Measurements from ENCODE around the gene CFAP97D1.

CFAP97D1 gene

DNA sequence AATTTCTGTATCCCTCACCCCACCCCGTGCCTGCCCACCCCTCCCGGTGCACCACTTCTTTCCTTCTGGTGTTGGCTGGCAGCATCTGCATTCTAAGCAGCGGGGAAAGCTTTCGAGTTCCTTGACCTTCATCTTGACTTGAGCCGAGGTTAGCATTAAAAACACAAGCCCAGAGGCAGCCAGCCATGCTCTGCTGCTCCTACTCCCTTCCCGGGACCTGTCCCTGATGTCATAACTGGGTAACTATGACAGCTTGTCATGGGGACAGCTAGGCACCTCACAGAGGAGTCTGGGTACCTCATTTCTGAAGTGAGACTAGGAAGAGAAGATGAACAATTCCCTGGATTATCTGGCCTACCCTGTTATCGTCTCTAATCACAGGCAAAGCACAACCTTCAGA lies at the start of gene CFAP97D1:
Gene CFAP97D1 (plus strand): TSS at position 301 of the 400 bp plus-strand sequence. CDS start 28 bp downstream, at position 329.
- DNase-seq = no peak

DNA sequence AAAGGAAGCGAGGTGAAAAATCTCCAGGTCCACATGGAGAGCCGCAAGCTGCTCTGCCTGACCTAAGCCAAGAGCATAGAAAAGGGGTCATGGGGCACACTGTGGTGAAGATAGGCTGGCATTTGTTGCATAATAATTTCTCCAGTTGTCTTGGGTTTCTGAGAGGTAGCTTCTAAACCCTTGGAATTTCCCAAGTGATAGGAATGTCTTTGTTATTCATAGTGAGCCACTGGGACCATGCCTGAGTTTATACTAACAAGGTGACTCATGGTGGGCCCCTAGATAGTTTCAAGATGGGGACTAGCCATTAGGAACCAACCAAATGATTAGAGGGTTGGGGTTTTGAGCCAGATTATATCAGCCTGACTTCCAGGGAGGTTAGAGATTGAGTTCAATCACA lies 47.3 kb upstream of the CFAP97D1 start:
- DNase-seq = no peak

DNA sequence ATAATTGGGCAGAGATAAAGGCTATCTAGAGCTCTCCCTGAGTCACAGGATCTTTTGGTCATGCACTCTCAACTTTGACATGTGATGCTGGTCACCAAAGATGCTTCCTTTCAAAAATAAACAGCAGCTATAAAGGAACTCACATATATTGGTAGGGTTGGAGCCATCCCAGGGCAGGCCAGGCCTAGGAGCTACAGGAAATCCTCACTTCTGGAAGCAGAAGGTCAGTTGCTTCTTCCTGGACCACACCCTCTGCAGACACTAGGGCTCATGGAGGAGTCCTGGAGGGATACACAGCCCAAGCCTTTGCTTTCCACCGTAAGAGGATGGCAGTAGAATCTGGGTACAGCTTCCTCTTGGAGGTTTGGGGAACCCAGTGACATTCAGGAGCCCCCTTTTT lies 46.3 kb upstream of the CFAP97D1 start:
- DNase-seq = no peak

DNA sequence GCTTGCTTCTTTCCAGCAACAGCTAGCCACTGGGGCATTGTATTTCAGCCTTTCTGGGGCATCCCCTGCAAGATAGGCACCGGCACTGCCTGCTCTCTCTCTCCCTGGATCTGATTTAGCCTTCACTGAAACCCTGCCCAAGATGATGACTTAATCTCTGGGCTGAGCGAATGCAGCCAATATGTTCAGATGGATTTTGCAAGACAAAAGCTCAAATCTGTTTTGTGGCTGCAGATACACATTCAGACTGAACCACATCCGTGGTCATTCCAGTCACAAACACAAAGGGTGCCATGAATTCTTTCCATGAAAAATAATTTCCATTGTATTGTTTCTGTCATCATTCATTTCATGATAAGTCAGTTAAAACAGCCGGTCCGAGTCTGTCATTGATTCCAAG lies 45.9 kb upstream of the CFAP97D1 start:
- no peak for DNase-seq

DNA sequence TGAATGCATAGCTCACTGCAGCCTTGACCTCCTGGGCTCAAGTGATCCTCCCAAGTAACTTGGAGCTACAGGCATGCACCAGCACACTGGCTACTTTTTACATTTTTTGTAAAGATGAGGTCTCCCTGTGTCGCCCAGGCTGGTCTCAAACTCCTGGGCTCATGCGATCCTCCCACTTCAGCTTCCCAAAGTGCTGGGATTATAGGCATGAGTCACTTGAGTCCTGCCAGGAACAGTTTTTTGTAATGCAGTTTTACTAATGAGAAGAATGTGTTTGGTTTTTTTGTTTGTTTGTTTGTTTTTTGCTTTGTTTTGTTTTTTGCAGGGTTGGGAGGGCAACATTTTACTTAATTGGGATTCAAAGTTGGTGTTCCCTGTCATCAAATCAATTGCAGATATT lies 43.8 kb upstream of the CFAP97D1 start:
- DNase-seq = no peak

DNA sequence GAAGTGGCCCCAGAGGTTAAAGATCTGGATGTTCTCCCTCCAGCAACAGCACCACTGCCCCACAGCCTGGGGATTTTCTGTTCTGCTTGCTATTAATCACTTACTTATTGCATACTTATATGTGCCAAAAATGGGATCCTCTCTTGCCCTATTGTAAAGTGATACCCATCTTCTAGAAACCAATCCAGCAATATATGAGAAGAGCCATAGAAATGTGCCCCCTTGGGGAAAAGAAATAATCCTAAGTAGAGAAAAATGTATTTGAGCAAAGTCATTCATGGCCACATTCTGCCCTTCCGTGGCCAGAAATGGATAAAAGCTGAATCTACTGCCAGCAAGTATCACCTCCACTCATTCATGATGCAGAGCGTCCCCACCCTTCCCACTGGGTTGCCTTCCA lies 42.5 kb upstream of the CFAP97D1 start:
- no peak for DNase-seq

DNA sequence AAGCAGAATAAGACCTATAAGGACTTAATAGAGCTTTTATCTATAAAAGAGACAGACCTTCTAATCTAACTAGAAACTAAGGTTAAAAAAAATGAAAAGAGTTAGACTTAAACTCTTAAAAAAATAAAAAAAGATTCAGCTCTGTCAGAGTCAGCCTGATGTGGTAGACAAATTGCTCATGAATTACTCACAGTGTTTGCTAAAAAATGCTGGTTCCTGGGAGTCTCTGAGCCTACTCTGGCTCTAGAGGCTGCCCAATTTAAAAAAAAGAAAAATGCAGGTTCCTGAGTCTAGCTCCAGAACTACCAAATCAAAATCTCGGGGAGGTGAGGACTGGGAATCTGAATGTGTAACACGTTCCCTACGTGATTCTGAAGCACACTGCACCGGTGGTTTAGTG lies 39.7 kb upstream of the CFAP97D1 start:
- DNase-seq = no peak

DNA sequence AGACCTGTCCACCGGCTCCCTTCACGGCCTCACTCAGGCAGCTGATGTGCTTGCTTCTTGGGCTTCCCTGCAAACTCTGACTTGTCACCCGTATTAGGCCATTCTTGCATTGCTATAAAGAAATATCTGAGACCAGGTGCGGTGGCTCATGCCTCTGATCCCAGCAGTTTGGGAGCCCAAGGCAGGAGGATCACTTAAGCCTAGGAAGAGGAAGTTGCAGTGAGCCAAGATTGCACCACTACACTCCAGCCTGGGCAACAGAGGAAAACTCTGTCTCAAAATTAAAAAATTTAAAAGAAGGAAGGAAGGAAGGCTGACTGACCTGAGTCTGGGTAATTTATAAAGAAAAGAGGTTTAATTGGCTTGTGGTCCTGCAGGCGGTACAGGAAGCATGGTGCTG lies 38.6 kb upstream of the CFAP97D1 start:
- no peak for DNase-seq

DNA sequence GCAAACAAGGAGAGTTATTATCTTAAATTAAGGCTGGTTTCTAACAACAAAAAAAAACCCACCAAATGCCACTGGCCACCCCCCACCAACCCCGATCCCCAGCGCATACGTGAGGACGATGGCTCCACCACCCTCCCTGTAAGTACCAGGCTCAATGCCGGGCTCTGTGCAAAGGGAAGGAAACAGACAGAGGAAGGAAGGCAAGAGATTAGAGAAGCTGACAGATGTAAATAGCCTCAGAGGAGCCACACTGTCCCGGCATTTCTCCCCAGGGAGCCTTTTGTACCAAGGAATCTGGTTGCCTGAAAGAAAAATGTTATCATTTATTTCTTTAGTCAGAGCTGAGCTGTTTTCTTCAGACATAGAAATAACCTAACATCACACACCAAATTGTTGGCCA lies 34.7 kb upstream of the CFAP97D1 start:
- no peak for DNase-seq

DNA sequence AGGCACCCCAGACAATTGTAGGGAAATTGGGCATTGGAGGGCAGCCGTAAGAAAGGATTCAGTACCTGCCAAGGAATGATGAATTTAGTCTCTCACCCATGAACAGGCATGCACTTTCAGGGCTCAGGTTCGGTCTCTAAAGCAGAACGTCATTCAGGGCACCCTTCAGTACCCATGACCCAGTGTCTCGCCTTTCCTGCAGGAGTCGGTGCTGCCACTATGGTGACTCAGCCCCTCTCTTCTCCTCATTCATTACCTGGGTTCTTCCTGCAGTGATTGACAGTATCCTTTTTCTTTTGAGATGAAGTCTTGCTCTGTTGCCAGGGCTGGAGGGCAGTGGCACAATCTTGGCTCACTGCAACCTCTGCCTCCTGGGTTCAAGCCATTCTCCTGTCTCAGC lies 30.1 kb upstream of the CFAP97D1 start:
- no peak for DNase-seq

DNA sequence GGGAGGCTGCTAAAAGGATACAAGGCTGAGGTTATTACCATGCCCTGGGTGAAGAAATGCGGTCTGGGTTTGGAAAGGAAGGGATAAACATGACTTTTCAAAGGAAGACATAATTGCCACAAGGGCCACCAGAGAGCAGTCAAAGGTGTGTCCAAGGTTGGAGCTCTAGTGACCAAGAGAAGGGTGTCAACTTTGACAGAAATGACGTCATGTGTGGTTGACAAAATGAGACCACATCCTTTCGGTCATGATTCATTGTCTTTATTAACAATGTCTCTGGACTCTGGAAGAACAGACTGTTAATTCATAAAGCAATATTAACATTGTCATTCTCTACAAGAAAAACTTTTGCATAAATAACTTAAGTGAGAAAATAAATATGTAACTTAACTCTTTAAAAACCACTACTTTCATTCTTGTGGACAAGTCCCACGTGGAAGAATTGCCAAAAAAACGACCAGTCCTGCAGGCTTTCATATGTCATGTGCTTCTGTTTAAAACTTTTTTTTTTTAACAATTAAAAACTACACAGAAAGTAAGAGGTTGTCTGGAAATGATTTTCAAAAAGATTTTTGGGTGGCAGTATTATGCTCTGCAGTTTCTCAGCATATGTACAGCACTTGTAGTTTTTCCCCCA lies 26.6 kb upstream of the CFAP97D1 start:
- DNase-seq = no peak

DNA sequence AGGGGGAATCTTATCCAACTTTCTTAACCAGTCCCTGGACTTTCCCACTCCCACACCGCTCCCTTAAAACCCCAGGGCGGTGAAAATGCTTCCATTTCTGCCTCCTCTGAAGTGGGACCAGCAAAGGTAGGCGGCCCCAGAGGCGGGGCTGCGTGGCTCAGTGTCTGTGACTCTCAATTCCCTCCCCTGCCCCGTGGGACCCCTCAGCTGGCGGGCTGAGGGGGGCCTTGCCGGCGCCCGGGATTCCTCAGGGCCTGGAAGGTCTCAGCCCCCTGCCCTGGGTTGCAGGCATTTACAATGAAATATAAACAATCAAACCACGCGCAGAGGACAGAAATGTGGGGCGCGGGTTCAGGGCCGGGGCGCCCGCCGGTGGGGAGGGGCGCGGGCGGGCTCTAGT lies 25.3 kb upstream of the CFAP97D1 start:
- DNase-seq = no peak

DNA sequence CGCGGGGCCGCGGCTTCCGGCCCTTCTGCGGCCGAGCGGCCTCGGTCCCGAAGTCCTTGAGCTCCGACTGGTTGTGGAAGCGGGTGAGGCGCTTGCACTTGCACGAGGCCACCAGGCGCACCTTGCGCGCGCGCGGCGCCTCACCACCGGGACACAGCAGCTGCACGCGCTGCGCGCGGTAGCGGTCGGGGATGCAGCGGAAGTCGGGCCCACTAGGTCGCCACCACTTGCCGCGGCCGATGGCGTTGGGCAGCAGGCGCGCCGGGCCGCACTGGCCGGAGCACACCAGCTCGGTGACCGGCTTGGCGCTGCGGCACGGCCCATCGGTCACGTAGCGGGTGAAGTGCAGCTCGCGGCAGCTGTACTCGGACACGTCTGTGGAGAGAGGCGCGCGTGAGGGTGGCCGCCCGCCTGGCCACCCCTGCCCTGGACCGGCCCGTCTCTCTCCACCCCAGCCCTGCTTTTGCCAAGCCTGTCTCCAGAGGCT lies 24.8 kb upstream of the CFAP97D1 start:
- peak; percentile 37 for DNase-seq

DNA sequence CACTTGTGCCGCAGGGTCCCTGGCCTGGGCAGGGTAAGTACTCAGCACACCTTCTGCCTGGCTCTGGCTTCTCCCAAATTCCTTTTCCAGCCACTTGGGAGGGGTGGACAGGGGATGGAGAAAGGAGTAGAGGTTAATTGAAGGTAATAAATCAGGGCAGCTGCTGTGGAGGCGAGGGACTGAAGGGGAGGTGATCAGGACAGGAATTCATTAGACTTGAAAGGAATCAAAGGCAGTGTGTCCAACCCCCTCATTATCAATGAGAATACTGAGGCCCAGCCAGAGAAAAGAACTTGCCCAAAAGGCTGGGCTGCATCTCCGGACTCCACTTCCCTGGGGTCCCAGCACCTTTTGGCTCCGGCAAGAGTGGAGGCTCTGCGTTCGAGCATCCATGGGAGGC lies 24.0 kb upstream of the CFAP97D1 start:
- no peak for DNase-seq

DNA sequence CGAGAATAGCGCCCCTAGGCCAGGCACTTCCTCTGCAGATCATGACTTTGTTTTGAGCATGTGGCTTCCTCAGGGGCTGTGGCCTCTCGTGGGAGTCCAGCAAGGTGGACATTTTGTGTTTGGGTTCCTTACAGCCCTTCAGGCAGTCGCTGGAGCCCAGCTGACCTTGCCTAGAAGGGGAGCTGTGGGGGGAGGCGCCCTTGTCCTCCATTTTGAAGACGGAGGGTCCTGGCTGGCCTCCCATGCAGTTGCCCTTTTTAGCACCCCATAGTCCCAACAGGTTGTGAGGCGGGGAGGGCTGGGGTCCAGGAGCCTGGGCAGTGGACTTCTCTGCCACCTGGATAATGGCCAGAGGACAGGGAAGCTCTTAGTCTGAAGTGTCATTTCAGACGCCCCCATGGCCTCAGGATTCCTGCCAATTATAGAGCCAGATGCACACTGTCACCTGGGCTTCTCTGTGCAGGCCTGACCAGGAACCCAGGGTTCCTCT lies 23.0 kb upstream of the CFAP97D1 start:
- DNase-seq = no peak

DNA sequence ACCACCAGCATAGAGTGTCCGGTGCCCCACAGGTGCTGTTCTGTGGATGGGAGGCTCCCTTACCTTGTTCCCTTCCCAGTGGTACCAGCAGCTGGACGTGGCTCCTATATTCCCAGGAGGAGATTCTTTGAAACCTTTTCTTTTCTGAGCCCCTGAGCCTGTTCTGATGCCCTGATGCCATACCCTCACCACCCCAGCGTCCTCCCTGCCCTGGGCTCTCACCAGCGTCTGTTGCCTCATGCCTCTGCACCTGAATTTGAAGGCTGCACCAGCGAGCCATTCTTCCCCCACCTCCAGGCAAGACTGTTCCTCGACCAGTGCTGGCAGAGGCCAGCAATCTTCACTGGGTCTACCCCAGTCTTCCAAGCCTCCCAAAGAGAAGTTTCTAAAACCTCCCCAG lies 22.1 kb upstream of the CFAP97D1 start:
- no peak for DNase-seq

DNA sequence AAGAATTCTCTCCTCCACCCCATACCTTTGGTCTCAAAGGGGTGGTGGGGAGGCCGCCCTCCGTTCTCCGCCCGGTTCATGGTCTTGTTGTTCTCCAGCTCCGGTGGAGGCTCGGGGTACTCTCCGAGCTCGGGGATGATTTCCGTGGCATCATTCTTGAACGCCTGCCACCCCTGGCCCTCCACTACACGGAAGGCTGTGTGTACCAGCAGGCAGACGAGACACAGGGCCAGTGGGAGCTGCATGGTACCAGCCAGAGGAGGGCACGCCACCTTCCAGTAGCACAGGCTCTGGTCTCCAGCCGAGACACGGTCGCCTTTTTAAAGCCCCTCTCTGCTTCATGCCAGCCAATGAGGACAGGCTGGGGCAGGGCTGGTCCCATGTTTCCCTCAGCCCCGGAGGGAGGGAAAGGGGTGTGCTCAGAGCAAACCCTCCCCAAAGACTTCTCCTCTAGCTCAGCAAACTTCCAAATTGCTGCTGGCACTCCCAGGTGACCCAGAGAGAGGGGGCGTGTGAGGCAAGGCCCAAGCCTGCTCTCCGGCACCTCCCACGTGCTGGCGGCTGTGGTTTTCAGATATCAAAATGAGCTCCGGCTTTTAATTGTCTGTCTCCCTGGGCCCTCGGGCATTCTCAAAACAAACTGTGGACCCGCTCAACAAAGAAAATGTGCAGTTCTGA lies 21.6 kb upstream of the CFAP97D1 start, which contains the start of gene SOST:
Gene SOST (minus strand): TSS at position 295 of the 678 bp plus-strand sequence. CDS start 50 bp downstream, at position 245.
- no peak for DNase-seq

DNA sequence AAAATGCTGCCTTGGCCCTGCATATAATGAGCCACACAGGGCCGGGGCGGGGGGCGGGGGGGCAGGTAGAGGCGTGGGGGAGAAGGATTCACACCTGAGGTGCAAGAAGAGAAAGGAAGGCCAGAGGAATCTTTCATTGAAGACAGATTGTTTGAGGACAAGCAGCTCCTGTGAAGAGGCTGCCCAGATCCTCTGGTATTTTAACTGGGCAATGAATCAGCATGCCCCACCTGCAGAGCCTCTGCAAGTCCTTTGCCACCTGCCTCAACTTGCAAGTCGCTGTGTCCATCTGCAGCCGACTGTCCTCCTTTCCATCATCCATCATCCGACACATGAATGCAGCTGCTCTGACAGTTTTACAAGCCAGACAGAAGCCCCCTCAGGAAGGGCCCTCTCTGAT lies 20.4 kb upstream of the CFAP97D1 start:
- DNase-seq = no peak

DNA sequence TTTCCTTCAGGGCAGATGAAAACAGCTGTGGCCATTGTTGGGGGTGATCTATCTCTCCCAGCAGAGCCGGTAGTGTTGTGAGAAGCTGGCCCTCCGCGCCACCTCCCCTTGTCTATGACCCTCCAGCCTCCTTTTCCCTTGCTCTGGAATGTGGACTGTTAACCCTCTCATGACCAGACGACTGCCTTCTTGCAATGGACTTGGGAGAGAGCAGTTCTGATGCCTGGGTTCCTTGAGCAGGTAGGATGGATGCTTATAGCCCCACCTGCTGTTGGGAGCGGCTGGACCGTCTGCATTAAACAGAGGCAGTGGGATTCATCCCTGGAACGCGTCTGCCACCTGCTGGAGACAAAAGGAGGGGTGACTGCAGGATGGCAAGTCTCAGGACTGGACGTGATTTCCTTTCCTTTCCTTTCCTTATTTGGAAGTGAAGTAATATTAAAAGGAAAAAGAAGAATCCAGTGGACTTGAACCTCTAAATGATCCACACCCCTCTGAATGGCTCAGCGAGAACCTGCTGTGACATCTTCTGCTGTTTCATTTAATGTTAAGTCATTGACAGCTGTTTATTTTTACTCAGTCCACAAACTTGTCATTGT lies 19.9 kb upstream of the CFAP97D1 start:
- DNase-seq = peak; percentile 94

DNA sequence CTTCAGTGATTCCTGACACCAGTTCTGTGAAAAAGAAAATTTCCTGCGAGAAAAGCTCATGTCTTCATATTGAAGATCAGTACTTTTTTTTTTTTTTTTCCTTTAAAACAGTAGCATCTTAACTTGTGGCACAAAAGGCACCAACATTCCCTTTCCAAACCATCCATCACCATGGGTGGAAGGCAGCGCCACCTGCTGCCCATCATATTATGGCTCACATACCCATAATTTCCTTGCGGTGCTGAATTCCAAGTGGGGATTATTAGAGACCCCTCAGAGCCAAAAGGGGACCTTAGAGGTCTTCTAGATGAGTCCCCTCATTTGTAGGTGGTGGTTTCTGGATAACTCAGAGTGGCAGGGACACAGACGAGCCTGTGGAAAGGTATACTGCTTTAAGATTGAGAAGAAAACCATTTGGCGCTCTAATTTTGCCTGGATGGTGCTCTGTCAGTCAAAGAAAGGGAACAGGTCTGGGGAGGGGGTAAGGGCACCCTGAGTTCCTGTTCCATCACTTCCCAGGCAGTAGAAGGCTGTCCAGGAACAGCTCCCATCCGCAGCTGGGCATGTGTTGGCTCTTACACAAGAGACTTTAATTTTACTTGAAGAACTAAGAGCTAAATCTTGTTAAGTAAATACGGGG lies 13.7 kb upstream of the CFAP97D1 start:
- DNase-seq = peak; percentile 55

DNA sequence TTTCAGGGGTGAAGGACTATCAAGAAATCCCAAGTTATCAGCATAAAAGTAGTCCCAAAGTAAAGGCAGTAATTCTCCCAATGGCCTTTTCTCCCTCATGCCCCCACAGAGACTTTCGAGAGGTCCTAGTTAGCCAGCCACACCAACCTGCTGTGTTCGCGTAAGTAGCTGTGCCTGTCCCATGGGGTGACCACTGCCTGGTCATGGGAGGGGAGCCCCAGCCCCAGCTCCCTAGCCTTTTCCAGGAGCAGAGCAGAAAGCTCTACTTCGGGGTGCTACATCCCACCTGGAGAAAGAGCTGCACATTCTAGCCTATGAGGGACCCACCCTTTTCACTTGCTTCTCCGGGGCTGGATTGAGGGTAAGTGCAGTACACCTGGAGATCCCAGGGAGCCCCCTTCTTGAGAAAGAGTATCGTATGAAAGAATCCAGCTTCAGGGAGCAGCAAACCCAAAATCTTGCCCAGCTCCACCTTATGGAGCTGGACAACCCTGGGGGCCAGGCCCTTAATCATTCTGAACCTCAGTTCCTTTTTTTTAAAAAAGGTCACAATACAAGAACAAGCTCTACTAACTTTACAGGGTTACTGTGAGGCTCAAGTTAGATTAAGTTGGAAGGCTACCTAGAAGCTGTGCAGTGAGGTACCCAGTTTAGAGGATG lies 13.1 kb upstream of the CFAP97D1 start:
- DNase-seq = no peak

DNA sequence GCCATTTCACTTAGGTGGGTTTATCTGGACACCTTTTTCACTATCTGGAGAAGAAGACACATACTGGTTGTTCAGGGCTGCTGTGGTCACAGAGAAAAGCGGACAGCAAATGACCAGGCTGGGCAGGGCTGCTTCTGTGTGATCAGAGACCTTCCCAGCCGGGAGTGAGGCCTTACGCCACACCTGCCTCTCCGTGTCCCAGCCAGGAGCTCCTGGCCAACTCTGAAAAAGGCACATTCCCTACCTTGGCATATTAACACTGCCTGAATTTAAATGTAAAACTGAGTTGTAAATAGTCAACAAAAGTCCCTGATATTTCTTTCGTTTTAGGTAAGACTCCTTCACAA lies 12.5 kb upstream of the CFAP97D1 start:
- DNase-seq = no peak

DNA sequence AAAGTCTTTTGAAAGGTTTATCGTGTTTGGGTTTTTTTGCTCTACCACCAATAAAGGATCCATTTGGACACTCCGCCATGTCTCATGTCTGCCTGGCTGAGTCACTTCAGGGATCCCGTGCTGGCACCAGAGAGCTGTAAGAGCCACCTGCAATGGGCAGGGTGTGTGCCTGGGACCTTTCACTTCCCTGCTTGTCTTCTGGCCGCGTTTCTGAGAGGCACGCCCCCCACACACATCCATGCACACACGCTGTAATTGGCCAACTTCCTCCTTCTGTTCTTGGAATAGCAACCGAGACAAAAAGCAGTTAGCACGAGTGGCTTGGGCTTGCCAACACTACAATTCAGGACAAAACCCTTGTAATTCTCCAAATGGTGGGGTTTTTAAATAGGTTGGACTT lies 11.9 kb upstream of the CFAP97D1 start:
- DNase-seq = no peak
